Caki2 (cell line): Measurements from ENCODE around the gene PIK3IP1. TPM values are rescaled to one million over a fixed set of nuclear protein-coding genes. Genes with fewer than 3 reads are reported as not detected.
"Not testable (repeated sequence)": the region's sequence is repeated elsewhere in the genome, so short reads cannot be mapped to it uniquely, and the experiment has no call there.

Experiments
- DNase-seq: peaks from one replicate; pipeline ENCODE4 v3.0.0-alpha.2; 2015; ENCODE audit warnings: low read depth
- in situ Hi-C: cut with HindIII; loops from 2 replicates; pipeline ENCODE4 v1.10.0; 2016; ENCODE audit warnings: low sequenced_read_pairs, low pct_unique_long_range_greater_than_20kb, mixed read lengths
- total RNA-seq: library from RNA; depleted of rRNA; stranded (reverse); fragments of >200 nt; shearing (Covaris generic); gene quantifications from 2 replicates; pipeline ENCODE4 v1.2.3, GENCODE V29; 2014; ENCODE audit warnings: low replicate concordance

PIK3IP1 gene
- total RNA-seq, 1 experiment from 2014 or later, result 6.5 TPM

- in situ Hi-C loops, result no loop called here
- no peak for DNase-seq
Measured at GRCh38 chr22:31268281-31268680, 24.0 kb downstream of the PIK3IP1 start.

- in situ Hi-C loops, result no loop called here
- DNase-seq, result no peak
Measured at GRCh38 chr22:31263896-31264640, 28.2 kb downstream of the PIK3IP1 start.

GRCh38 chr22:31262312-31263133 is 29.8 kb downstream of the PIK3IP1 start:
- no peak for DNase-seq
- in situ Hi-C loops, result no loop called here

GRCh38 chr22:31260474-31260856 is 31.8 kb downstream of the PIK3IP1 start:
- in situ Hi-C loops, result no loop called here
- DNase-seq, result no peak

- DNase-seq, result no peak
- in situ Hi-C loops, result no loop called here
Measured at GRCh38 chr22:31259798-31260473, 32.4 kb downstream of the PIK3IP1 start.

GRCh38 chr22:31253949-31254348 is 38.3 kb downstream of the PIK3IP1 start:
- in situ Hi-C loops, result no loop called here
- no peak for DNase-seq

- no peak for DNase-seq
- in situ Hi-C loops, result no loop called here
Measured at GRCh38 chr22:31250740-31251600, 41.3 kb downstream of the PIK3IP1 start.

- in situ Hi-C loops, result no loop called here
- DNase-seq, result no peak
Measured at GRCh38 chr22:31248965-31249958, 43.0 kb downstream of the PIK3IP1 start.

- in situ Hi-C loops, result no loop called here
- peak; percentile 91 for DNase-seq
Measured at GRCh38 chr22:31248138-31248745, 44.0 kb downstream of the PIK3IP1 start.

- in situ Hi-C loops, result no loop called here
- no peak for DNase-seq
Measured at GRCh38 chr22:31247726-31248125, 44.6 kb downstream of the PIK3IP1 start.

GRCh38 chr22:31246687-31247086 is 45.6 kb downstream of the PIK3IP1 start:
- in situ Hi-C loops, result no loop called here
- DNase-seq, result no peak

GRCh38 chr22:31245998-31246397 is 46.3 kb downstream of the PIK3IP1 start:
- in situ Hi-C loops, DNase-seq: not testable (repeated sequence)

- DNase-seq, result no peak
- in situ Hi-C loops, result no loop called here
Measured at GRCh38 chr22:31244943-31245451, 47.3 kb downstream of the PIK3IP1 start.

GRCh38 chr22:31244046-31244942 is 48.0 kb downstream of the PIK3IP1 start:
- DNase-seq, result peak; percentile 69

GRCh38 chr22:31243339-31244045 is 48.8 kb downstream of the PIK3IP1 start:
- peak; percentile 20 for DNase-seq
- in situ Hi-C loops, result no loop called here

More at GRCh38 chr22:31244046-31244942, 48.0 kb downstream of the PIK3IP1 start:
- in situ Hi-C loops, result no loop called here
